ENCODE measurements around the gene STYXL2. TPM values are rescaled to one million over a fixed set of nuclear protein-coding genes. Genes with fewer than 3 reads are reported as not detected.

Gene STYXL2
- polyA plus RNA-seq, 10 donors, result 46.5 to 138 (median 96.1) TPM

GRCh38 chr1:167132301-167133010, 38.6 kb downstream of the STYXL2 start:
- DNase-seq, result no peak

- no peak for DNase-seq
Measured at GRCh38 chr1:167135281-167135840, 41.5 kb downstream of the STYXL2 start.

GRCh38 chr1:167136191-167136614, 42.3 kb downstream of the STYXL2 start:
- peak in 1 of 3 donors; percentile 21 for DNase-seq

GRCh38 chr1:167136806-167137205, 42.9 kb downstream of the STYXL2 start:
- DNase-seq, result no peak

GRCh38 chr1:167137332-167137781, 43.5 kb downstream of the STYXL2 start:
- no peak for DNase-seq

GRCh38 chr1:167137793-167138510, 44.1 kb downstream of the STYXL2 start:
- DNase-seq, result no peak

- DNase-seq, result no peak
Measured at GRCh38 chr1:167138703-167139102, 44.8 kb downstream of the STYXL2 start.

- no peak for DNase-seq
Measured at GRCh38 chr1:167141963-167142362, 48.1 kb downstream of the STYXL2 start.

Other genes with a start within 250 kb of the STYXL2 start
- gene TADA1, start 217.8 kb upstream of the STYXL2 start, polyA plus RNA-seq (ENCODE audit: insufficient read length in 10 of 10), result 10 to 100 TPM; 10.9 to 16.5 (median 15.0) TPM
- 1 to 10 TPM; 1.4 to 3.8 (median 2.2) TPM for gene ILDR2, start 118.5 kb upstream of the STYXL2 start, polyA plus RNA-seq (ENCODE audit: insufficient read length in 10 of 10)
- under 1 TPM; 0.12 to 0.91 (median 0.39) TPM for gene MAEL, start 104.8 kb upstream of the STYXL2 start, polyA plus RNA-seq (ENCODE audit: insufficient read length in 10 of 10)
- gene GPA33, start 3.7 kb upstream of the STYXL2 start, polyA plus RNA-seq (ENCODE audit: insufficient read length in 10 of 10), result under 1 TPM in 8 of 10 donors, not detected in 2; 0.16 to 0.51 (median 0.24) TPM
- 1 to 10 TPM; 4.4 to 9.4 (median 6.4) TPM for gene POU2F1, start 126.8 kb downstream of the STYXL2 start, polyA plus RNA-seq (ENCODE audit: insufficient read length in 10 of 10)

All from muscle of back (tissue), 11 donors.